Measurements from ENCODE around the gene PTPN3. TPM values are rescaled to one million over a fixed set of nuclear protein-coding genes. Genes with fewer than 3 reads are reported as not detected.
"Not testable (repeated sequence)": the region's sequence is repeated elsewhere in the genome, so short reads cannot be mapped to it uniquely, and the experiment has no call there.

PTPN3 gene
- total RNA-seq, 4 donors from 2014 or later, result 31.6 to 64.0 (median 38.7) TPM

DNA sequence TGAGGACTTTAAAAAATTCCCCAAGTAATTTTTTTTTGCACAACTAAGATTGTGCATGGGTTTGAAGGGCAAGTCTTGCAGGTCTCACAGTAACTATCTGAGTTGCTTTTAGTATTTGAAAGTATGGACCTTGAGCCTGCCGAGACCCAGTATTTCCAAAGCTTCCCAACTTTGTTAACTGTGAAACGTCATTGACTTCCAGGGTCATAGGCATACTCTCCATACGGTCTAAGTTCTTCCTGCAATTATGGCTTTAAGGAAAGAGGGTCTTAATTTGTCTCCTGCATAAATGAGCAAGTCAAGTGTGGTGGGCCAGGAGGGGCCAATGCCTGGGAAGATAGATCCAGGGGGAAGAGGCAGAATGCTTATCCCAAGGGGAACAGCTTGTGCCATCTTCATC lies 153.2 kb downstream of the PTPN3 start:
- H3K4me1 ChIP-seq, result peaks cover 25% of the 10 kb centered on the region
- peak overlapping the region; percentile 16 for H3K27ac ChIP-seq
- H3K4me3 ChIP-seq, result no peak overlapping the region
- no peak for TF ChIP-seq POLR2AphosphoS5 (IDR thresholded peaks at IDR 0.05)
- no peak for TF ChIP-seq POLR2A (IDR thresholded peaks at IDR 0.05)
- TF ChIP-seq, protein P1, sequence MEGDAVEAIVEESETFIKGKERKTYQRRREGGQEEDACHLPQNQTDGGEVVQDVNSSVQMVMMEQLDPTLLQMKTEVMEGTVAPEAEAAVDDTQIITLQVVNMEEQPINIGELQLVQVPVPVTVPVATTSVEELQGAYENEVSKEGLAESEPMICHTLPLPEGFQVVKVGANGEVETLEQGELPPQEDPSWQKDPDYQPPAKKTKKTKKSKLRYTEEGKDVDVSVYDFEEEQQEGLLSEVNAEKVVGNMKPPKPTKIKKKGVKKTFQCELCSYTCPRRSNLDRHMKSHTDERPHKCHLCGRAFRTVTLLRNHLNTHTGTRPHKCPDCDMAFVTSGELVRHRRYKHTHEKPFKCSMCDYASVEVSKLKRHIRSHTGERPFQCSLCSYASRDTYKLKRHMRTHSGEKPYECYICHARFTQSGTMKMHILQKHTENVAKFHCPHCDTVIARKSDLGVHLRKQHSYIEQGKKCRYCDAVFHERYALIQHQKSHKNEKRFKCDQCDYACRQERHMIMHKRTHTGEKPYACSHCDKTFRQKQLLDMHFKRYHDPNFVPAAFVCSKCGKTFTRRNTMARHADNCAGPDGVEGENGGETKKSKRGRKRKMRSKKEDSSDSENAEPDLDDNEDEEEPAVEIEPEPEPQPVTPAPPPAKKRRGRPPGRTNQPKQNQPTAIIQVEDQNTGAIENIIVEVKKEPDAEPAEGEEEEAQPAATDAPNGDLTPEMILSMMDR (IDR thresholded peaks at IDR 0.05), result no peak
- TF ChIP-seq EP300 (IDR thresholded peaks at IDR 0.05), result no peak
- no peaks in the 10 kb centered on the region for H3K27me3 ChIP-seq
- H3K36me3 ChIP-seq, result no peaks in the 10 kb centered on the region
- no peaks in the 10 kb centered on the region for H3K9me3 ChIP-seq
- 82% methylated on average over 3 of the region's 3 CpGs for WGBS
- no peak for DNase-seq (ENCODE audit: low spot score in 2 of 2)

- H3K27me3 ChIP-seq, result no peaks in the 10 kb centered on the region
- no peaks in the 10 kb centered on the region for H3K36me3 ChIP-seq
- no peak overlapping the region for H3K4me3 ChIP-seq
- H3K4me1 ChIP-seq, result peaks cover 22% of the 10 kb centered on the region
- WGBS, result 95% methylated on average over 4 of the region's 4 CpGs
- H3K27ac ChIP-seq, result no peak overlapping the region
- DNase-seq (ENCODE audit: low spot score in 2 of 2), result no peak
- no peaks in the 10 kb centered on the region for H3K9me3 ChIP-seq
- TF ChIP-seq EP300 (IDR thresholded peaks at IDR 0.05), result no peak
- no peak for TF ChIP-seq POLR2A (IDR thresholded peaks at IDR 0.05)
- TF ChIP-seq, protein P1 (IDR thresholded peaks at IDR 0.05), result no peak
- no peak for TF ChIP-seq POLR2AphosphoS5 (IDR thresholded peaks at IDR 0.05)
These were observed 155.2 kb downstream of the PTPN3 start for GRCh38 chr9:109342878-109343277.

DNA sequence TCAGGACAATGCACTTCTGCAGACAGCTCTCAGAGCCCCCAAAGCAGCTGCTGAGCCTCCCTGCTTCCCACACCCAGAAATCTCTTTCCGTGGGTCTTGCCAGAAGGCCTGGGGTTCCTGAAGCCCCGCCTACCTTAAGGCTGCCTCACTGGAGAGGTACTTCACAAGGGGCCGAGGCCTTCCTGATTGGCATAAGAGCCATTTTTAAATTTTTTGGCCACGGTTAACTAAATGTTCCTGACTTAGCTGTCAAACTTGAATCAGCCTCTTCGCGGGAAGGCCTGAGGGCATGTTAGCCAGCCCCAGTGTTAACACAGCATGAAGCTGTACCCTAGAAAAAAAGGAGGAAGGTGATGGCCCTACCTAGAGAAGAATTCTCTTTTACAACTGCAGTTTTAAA lies 156.5 kb downstream of the PTPN3 start:
- no peaks in the 10 kb centered on the region for H3K36me3 ChIP-seq
- peak overlapping the region; percentile 21 for H3K27ac ChIP-seq
- peaks cover 22% of the 10 kb centered on the region for H3K4me1 ChIP-seq
- TF ChIP-seq POLR2AphosphoS5 (IDR thresholded peaks at IDR 0.05) (no peak), EP300 (IDR thresholded peaks at IDR 0.05) (no peak), POLR2A (IDR thresholded peaks at IDR 0.05) (no peak)
- TF ChIP-seq, protein P1 (IDR thresholded peaks at IDR 0.05), result no peak
- H3K4me3 ChIP-seq, result no peak overlapping the region
- H3K9me3 ChIP-seq, result no peaks in the 10 kb centered on the region
- 51% methylated on average over 6 of the region's 6 CpGs for WGBS
- H3K27me3 ChIP-seq, result no peaks in the 10 kb centered on the region
- DNase-seq (ENCODE audit: low spot score in 2 of 2), result peak in 1 of 2 donors; percentile 45

GRCh38 chr9:109340979-109341378 lies 157.1 kb downstream of the PTPN3 start:
- Histone ChIP-seq H3K4me1 (peaks cover 19% of the 10 kb centered on the region), H3K27ac (peak overlapping the region; percentile 21)
- H3K27me3 ChIP-seq, H3K9me3 ChIP-seq, H3K36me3 ChIP-seq, H3K4me3 ChIP-seq: not testable (repeated sequence)
- 43% methylated on average over 7 of the region's 7 CpGs for WGBS
- DNase-seq (ENCODE audit: low spot score in 2 of 2), result peak in 1 of 2 donors; percentile 11

DNA sequence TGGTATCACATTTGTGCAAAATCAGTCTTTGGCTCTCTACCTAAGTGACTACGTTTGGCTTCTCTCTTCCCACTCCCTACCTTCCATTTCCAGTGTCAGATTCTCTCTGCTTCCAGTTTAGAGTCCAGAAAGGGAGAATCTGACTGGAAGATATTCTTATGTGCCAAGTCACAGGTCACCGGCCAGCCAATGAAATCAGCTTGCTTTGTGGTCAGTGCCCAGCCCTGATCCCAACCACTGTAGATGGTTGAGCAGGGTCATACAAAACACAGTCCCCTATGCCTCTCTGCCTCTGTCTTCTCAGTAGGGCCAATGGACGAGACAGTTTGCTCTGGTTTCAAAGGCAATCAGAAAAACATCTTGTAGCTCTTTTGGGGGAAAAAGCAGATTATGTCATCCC lies 161.7 kb downstream of the PTPN3 start:
- DNase-seq (ENCODE audit: low spot score in 2 of 2), result no peak
- WGBS, result 82% methylated on average over 3 of the region's 3 CpGs
- Histone ChIP-seq H3K36me3 (no peaks in the 10 kb centered on the region), H3K27ac (no peak overlapping the region), H3K4me3 (no peak overlapping the region), H3K4me1 (peaks cover 14% of the 10 kb centered on the region), H3K9me3 (no peaks in the 10 kb centered on the region), H3K27me3 (no peaks in the 10 kb centered on the region)
- TF ChIP-seq, protein P1 (IDR thresholded peaks at IDR 0.05), result no peak
- no peak for TF ChIP-seq POLR2A (IDR thresholded peaks at IDR 0.05)
- no peak for TF ChIP-seq EP300 (IDR thresholded peaks at IDR 0.05)
- no peak for TF ChIP-seq POLR2AphosphoS5 (IDR thresholded peaks at IDR 0.05)

- Histone ChIP-seq H3K36me3 (no peaks in the 10 kb centered on the region), H3K27ac (no peak overlapping the region), H3K9me3 (no peaks in the 10 kb centered on the region), H3K4me3 (no peak overlapping the region), H3K27me3 (no peaks in the 10 kb centered on the region), H3K4me1 (peaks cover 18% of the 10 kb centered on the region)
- TF ChIP-seq POLR2A (IDR thresholded peaks at IDR 0.05) (no peak), POLR2AphosphoS5 (IDR thresholded peaks at IDR 0.05) (no peak), EP300 (IDR thresholded peaks at IDR 0.05) (no peak)
- TF ChIP-seq, protein P1 (IDR thresholded peaks at IDR 0.05), result no peak
- 70% methylated on average over 2 of the region's 2 CpGs for WGBS
- no peak for DNase-seq (ENCODE audit: low spot score in 2 of 2)
These were observed 162.2 kb downstream of the PTPN3 start for GRCh38 chr9:109335929-109336328.
